Testis (tissue), 2 donors: Measurements from ENCODE around the gene VEGFD.

Source experiments
- POLR2A ChIP-seq: fragments of 450-650 bp; IDR thresholded peaks from one replicate; pipeline ENCODE4 v1.6.1; 2017; ENCODE audit warnings: antibody characterized with exemption, mild to moderate bottlenecking, moderate library complexity
- TF ChIP-seq, protein P1 (sequence below), 3 experiments: fragments of 450-650 bp in 2 of 3; fragments of 200-600 bp in 1 of 3; sonication (generic) in 1 of 3; IDR thresholded peaks; one replicate each; pipeline ENCODE4 v1.5.1; 2016 to 2019; ENCODE audit warnings: antibody characterized with exemption in 3 of 3, mild to moderate bottlenecking in 2 of 3, moderate library complexity in 1 of 3

DNA sequence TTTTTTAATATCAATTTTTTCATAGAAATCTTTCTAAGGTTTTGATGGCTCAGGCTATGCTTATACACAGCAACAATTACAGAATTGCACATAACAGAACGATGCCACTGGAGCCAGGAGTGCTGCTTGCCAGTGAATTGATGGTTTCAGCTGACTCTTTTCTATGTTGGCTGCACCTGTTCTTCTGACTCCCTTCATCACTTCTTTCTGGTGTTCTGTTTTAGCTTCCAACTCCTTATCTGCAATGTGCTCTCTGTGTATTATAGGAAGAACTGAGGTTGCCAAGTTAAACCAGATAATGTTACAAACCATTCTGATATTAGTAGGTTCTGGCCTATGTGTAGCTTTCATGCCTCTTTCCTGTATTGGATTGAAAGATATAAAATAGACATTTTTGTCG lies 11.6 kb upstream of the VEGFD start:
- TF ChIP-seq POLR2A, result no peak
- TF ChIP-seq, protein P1, sequence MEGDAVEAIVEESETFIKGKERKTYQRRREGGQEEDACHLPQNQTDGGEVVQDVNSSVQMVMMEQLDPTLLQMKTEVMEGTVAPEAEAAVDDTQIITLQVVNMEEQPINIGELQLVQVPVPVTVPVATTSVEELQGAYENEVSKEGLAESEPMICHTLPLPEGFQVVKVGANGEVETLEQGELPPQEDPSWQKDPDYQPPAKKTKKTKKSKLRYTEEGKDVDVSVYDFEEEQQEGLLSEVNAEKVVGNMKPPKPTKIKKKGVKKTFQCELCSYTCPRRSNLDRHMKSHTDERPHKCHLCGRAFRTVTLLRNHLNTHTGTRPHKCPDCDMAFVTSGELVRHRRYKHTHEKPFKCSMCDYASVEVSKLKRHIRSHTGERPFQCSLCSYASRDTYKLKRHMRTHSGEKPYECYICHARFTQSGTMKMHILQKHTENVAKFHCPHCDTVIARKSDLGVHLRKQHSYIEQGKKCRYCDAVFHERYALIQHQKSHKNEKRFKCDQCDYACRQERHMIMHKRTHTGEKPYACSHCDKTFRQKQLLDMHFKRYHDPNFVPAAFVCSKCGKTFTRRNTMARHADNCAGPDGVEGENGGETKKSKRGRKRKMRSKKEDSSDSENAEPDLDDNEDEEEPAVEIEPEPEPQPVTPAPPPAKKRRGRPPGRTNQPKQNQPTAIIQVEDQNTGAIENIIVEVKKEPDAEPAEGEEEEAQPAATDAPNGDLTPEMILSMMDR (IDR thresholded peaks at IDR 0.05), result no peak
